SK-N-SH (cell line): Measurements from ENCODE around the gene PLEKHD1. TPM values are rescaled to one million over a fixed set of nuclear protein-coding genes. Genes with fewer than 3 reads are reported as not detected.
A peak's percentile ranks its signal among the peaks of the same experiment; 100 is the strongest.

ENCODE experiments used
- CTCF ChIA-PET: fragments of 300-600, 350-600 bp; formaldehyde crosslinking; extraction: SDS; loops from one replicate; lab custom pipeline; 2021; lab: Yijun Ruan, JAX
- POLR2A ChIA-PET: fragments of 350-600 bp; sonication (Branson Sonifier 250); formaldehyde crosslinking; extraction: SDS; loops from one replicate; lab custom pipeline; 2020; ENCODE audit warnings: antibody characterized with exemption, inconsistent platforms; lab: Yijun Ruan, JAX
- DNase-seq: peaks from one replicate; pipeline ENCODE4 v3.0.0; 2012
- H2AFZ ChIP-seq: fragments of 200-600 bp; sonication (generic); 2 replicates; pipeline ENCODE4 v1.8.1; 2016; ENCODE audit warnings: antibody characterized with exemption, mild to moderate bottlenecking, low read depth
- H3F3A ChIP-seq: fragments of 200-600 bp; sonication (generic); replicated peaks from 2 replicates; pipeline ENCODE3; 2016; ENCODE audit warnings: antibody characterized with exemption, mild to moderate bottlenecking; ENCODE audit not compliant: insufficient read depth
- H3K27ac ChIP-seq, 2 experiments: fragments of 200-500 bp in 1 of 2; fragments of 200-600 bp in 1 of 2; sonication (Bioruptor generic) in 1 of 2; sonication (generic), shearing (Covaris generic) in 1 of 2; 2 replicates each; pipeline versions ENCODE4 v1.5.1 to v1.6.1; 2014 to 2016; ENCODE audit warnings: low read depth in 2 of 2, inconsistent platforms in 1 of 2, low read length in 1 of 2, mild to moderate bottlenecking in 1 of 2, mixed read lengths in 1 of 2
- H3K27me3 ChIP-seq: fragments of 200-600 bp; sonication (generic), shearing (Covaris generic); 2 replicates; pipeline ENCODE4 v1.6.1; 2016; ENCODE audit warnings: mixed run types; ENCODE audit not compliant: insufficient read depth
- H3K36me3 ChIP-seq, 2 experiments: fragments of 200-500 bp in 1 of 2; fragments of 200-600 bp in 1 of 2; sonication (Bioruptor generic) in 1 of 2; sonication (generic) in 1 of 2; replicated peaks in 1 of 2; 2 replicates each; pipeline versions ENCODE3 to v1.5.1; 2014 to 2016; ENCODE audit warnings: low read length in 1 of 2, mild to moderate bottlenecking in 1 of 2; ENCODE audit not compliant: insufficient read depth in 2 of 2, control insufficient read depth in 1 of 2
- H3K4me1 ChIP-seq, 2 experiments: fragments of 200-500 bp in 1 of 2; fragments of 200-600 bp in 1 of 2; sonication (Bioruptor generic) in 1 of 2; sonication (generic), shearing (Covaris generic) in 1 of 2; 2 replicates each; pipeline versions ENCODE4 v1.5.1 to v1.6.1; 2014 to 2016; ENCODE audit warnings: low read depth in 1 of 2, low read length in 1 of 2, mixed run types in 1 of 2; ENCODE audit not compliant: insufficient read depth in 2 of 2, control insufficient read depth in 1 of 2
- H3K4me2 ChIP-seq: fragments of 200-600 bp; sonication (generic), shearing (Covaris generic); 2 replicates; pipeline ENCODE4 v1.6.1; 2017; ENCODE audit warnings: mixed run types
- H3K4me3 ChIP-seq, 2 experiments: fragments of 200-500 bp in 1 of 2; fragments of 200-600 bp in 1 of 2; sonication (Bioruptor generic) in 1 of 2; sonication (generic), shearing (Covaris generic) in 1 of 2; 2 replicates each; pipeline versions ENCODE4 v1.5.1 to v1.8.1; 2014 to 2016; ENCODE audit warnings: low read depth in 2 of 2, inconsistent platforms in 1 of 2, low read length in 1 of 2, mild to moderate bottlenecking in 1 of 2, mixed read lengths in 1 of 2, moderate library complexity in 1 of 2
- H3K79me2 ChIP-seq: fragments of 200-600 bp; sonication (generic); 2 replicates; pipeline ENCODE4 v1.8.1; 2017; ENCODE audit warnings: mild to moderate bottlenecking; ENCODE audit not compliant: insufficient read depth
- H3K9ac ChIP-seq: fragments of 200-600 bp; sonication (generic); 2 replicates; pipeline ENCODE4 v1.6.1; 2017; ENCODE audit warnings: mixed run types
- H3K9me2 ChIP-seq: fragments of 200-600 bp; sonication (generic); 2 replicates; pipeline ENCODE4 v1.6.1; 2017; ENCODE audit warnings: mixed run types
- H3K9me3 ChIP-seq: fragments of 200-600 bp; sonication (generic); 2 replicates; pipeline ENCODE4 v1.6.1; 2017; ENCODE audit warnings: mixed run types, mild to moderate bottlenecking, moderate library complexity
- H4K20me1 ChIP-seq: fragments of 200-600 bp; sonication (generic); 2 replicates; pipeline ENCODE4 v1.6.1; 2017; ENCODE audit warnings: mild to moderate bottlenecking, mixed run types; ENCODE audit not compliant: insufficient read depth
- CHD2 ChIP-seq: fragments of 150-350 bp; IDR thresholded peaks from 2 replicates; pipeline ENCODE4 v1.6.1; 2018; ENCODE audit warnings: low read length; ENCODE audit not compliant: partially characterized antibody
- ELF1 ChIP-seq: IDR thresholded peaks from 2 replicates; pipeline ENCODE4 v1.4.0; 2012
- EZH2phosphoT487 ChIP-seq: fragments of 200-600 bp; sonication (generic); IDR thresholded peaks from 2 replicates; pipeline ENCODE4 v1.6.1; 2017; ENCODE audit warnings: low read depth, mixed run types, mild to moderate bottlenecking, antibody characterized with exemption, moderate library complexity, borderline replicate concordance
- FOXJ3 ChIP-seq: sonication (generic); formaldehyde crosslinking; IDR thresholded peaks from 2 replicates; pipeline ENCODE4 v1.5.1; 2020; ENCODE audit warnings: mild to moderate bottlenecking, missing genetic modification reagents
- GABPA ChIP-seq: IDR thresholded peaks from 2 replicates; pipeline ENCODE4 v1.4.0; 2012; ENCODE audit warnings: low read depth, mild to moderate bottlenecking
- MXI1 ChIP-seq: IDR thresholded peaks from 2 replicates; pipeline ENCODE4 v1.6.1; 2012; ENCODE audit warnings: mild to moderate bottlenecking, low read depth, low read length, improper control_type of control experiment
- NFIC ChIP-seq: IDR thresholded peaks from 2 replicates; pipeline ENCODE4 v1.4.0; 2012; ENCODE audit warnings: borderline replicate concordance
- POLR2AphosphoS5 ChIP-seq: IDR thresholded peaks from 2 replicates; pipeline ENCODE4 v1.6.1; 2012; ENCODE audit warnings: low read depth, low read length
- RAD21 ChIP-seq: IDR thresholded peaks from 2 replicates; pipeline ENCODE4 v1.6.1; 2012; ENCODE audit warnings: mild to moderate bottlenecking, low read length
- RXRA ChIP-seq: IDR thresholded peaks from 2 replicates; pipeline ENCODE4 v1.4.0; 2012; ENCODE audit warnings: low read depth, mild to moderate bottlenecking, borderline replicate concordance
- SIN3A ChIP-seq: IDR thresholded peaks from 2 replicates; pipeline ENCODE4 v1.6.1; 2012; ENCODE audit warnings: low read depth, mild to moderate bottlenecking, low read length, moderate library complexity, borderline replicate concordance
- SMC3 ChIP-seq: IDR thresholded peaks from 2 replicates; pipeline ENCODE4 v1.6.1; 2012; ENCODE audit warnings: low read depth, low read length, improper control_type of control experiment
- TCF12 ChIP-seq: IDR thresholded peaks from 2 replicates; pipeline ENCODE4 v1.4.0; 2012
- TEAD4 ChIP-seq: IDR thresholded peaks from 2 replicates; pipeline ENCODE4 v1.4.0; 2012; ENCODE audit warnings: mild to moderate bottlenecking, borderline replicate concordance; ENCODE audit not compliant: insufficient read depth
- WGBS: methylation state at CpG from one replicate; pipeline ENCODE4 v1.1.6; 2017; ENCODE audit warnings: low lambda C conversion rate; 5-methylcytosine and 5-hydroxymethylcytosine counted together
- polyA plus RNA-seq, 3 experiments: library from polyadenylated mRNA; depleted of rRNA; stranded (reverse); fragments of >200 nt; gene quantifications; 2 replicates each; pipeline ENCODE4 v1.2.3, GENCODE V29; 2012
- TF ChIP-seq, protein P1 (sequence below): fragments of 200-600 bp; sonication (generic); IDR thresholded peaks from 2 replicates; pipeline ENCODE4 v1.6.1; 2017; ENCODE audit warnings: antibody characterized with exemption, mild to moderate bottlenecking, moderate library complexity
- TF ChIP-seq, protein P2 (sequence below): fragments of 150-350 bp; IDR thresholded peaks from 2 replicates; pipeline ENCODE4 v1.6.1; 2016; ENCODE audit warnings: mild to moderate bottlenecking, low read depth, low read length
- TF ChIP-seq, protein P3 (sequence below): fragments of 150-350 bp; IDR thresholded peaks from 2 replicates; pipeline ENCODE4 v1.6.1; 2017; ENCODE audit warnings: antibody characterized with exemption, low read length, low read depth, borderline replicate concordance
- TF ChIP-seq, protein P4 (sequence below): IDR thresholded peaks from 2 replicates; pipeline ENCODE4 v1.4.0; 2012; ENCODE audit warnings: low read depth, borderline replicate concordance

The PLEKHD1 gene
- polyA plus RNA-seq (2012; rRNA removed), result 0.03 and 0.05 TPM in 2 replicates
- 0.04 and 0.07 TPM in 2 replicates for polyA plus RNA-seq (2012; cell fraction: cytosol; rRNA removed)
- 0.31 and 0.33 TPM in 2 replicates for polyA plus RNA-seq (2012; cell fraction: nucleus; rRNA removed)

DNA sequence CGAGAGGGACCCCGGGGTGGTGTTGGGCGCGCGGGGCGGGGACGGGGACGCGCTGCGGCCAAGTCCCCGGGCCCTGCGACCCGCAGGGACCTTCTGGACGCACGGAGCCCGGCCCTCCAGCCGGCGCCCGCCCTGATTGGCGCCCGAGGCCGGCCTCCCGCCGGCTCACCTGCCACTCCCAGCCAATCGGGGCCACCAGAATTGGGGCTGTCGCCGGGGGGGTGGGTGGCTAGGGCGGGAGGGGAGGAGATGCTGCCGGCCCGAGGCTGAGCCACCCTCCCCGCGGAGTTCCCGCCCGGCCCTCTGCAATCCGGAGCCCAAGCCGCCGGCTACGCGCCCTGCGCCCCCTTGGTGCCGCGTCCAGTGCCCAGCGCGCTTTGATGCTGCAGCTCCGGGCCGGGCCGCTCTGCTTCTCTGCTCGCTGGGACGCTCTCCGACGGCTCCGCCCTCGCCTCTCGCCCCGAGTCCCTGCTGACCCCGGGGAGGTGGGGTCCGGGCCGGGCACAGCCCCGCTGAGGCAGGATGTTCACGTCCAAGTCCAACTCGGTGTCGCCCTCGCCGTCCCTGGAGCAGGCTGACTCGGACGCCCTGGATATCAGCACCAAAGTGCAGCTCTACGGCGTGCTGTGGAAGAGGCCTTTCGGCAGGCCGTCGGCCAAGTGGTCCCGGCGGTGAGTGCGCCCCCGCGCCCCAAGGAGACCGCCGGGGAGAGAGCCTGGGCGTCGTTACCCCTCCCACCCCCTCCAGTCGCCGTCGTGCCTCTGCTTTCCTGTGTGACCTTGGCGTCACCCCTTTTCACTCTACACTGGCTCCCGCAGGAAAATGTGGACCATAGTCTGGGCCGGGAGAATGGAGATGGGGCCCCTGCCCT lies at the start of gene PLEKHD1:
PLEKHD1 (plus strand) TSS at position 285 of the 871 bp plus-strand sequence; CDS start at position 523, 238 bp downstream.
- WGBS, result 9% methylated on average over 20 of the region's 86 CpGs
- Histone ChIP-seq H3K4me1 (peaks cover 0 to 26% of the 10 kb centered on the region in 2 experiments; a peak in 2 of 4 replicates), H3K4me2 (peak within 1 kb of the TSS; percentile 82)

DNA sequence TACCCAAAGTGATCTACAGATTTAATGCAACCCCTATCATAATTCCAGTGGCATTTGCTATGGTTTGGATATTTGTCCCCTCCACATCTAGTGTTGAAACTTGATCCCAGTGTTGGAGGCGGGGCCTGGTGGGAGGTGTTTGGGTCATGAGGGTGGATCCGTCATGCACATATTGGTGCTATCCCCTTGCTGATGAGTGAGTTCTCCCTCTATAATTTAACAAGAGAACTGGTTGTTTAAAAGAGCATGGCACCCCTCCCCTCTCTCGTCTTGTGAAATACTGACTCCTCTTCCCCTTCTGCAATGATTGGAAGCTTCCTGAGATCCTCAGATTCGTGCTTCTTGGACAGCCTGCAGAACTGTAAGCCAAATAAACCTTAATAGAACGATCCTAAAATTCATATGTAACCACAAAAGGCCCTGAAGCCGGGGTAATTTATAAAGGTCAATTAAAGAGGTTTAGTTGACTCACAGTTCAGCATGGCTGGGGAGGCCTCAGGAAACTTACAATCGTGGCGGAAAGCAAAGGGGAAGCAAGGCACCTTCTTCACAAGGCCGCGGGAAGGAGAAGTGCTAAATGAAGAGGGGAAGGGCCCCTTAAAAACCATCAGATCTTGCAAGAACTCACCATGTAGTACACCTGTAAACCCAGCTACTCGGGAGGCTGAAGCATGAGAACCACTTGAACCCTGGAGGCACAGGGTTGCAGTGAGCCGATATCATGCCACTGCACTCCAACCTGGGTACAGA lies 44.8 kb upstream of the PLEKHD1 start:
- POLR2A ChIA-PET, result no interaction called here
- WGBS, result 95% methylated on average over 11 of the region's 12 CpGs
- Histone ChIP-seq H3K9me2 (no peaks in the 10 kb centered on the region), H2AFZ (no peak overlapping the region), H3K27me3 (no peaks in the 10 kb centered on the region), H3K36me3 (peaks cover 14 to 16% of the 10 kb centered on the region in 2 experiments), H3K4me1 (peaks cover 0 to 5% of the 10 kb centered on the region in 2 experiments; a peak in 2 of 4 replicates), H3F3A (no peaks in the 10 kb centered on the region), H3K9me3 (no peaks in the 10 kb centered on the region)
- no peak for DNase-seq
- TF ChIP-seq SMC3, result no peak
- TF ChIP-seq, protein P1, sequence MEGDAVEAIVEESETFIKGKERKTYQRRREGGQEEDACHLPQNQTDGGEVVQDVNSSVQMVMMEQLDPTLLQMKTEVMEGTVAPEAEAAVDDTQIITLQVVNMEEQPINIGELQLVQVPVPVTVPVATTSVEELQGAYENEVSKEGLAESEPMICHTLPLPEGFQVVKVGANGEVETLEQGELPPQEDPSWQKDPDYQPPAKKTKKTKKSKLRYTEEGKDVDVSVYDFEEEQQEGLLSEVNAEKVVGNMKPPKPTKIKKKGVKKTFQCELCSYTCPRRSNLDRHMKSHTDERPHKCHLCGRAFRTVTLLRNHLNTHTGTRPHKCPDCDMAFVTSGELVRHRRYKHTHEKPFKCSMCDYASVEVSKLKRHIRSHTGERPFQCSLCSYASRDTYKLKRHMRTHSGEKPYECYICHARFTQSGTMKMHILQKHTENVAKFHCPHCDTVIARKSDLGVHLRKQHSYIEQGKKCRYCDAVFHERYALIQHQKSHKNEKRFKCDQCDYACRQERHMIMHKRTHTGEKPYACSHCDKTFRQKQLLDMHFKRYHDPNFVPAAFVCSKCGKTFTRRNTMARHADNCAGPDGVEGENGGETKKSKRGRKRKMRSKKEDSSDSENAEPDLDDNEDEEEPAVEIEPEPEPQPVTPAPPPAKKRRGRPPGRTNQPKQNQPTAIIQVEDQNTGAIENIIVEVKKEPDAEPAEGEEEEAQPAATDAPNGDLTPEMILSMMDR, result no peak
- no peak for TF ChIP-seq RXRA
- TF ChIP-seq EZH2phosphoT487, result no peak
- TF ChIP-seq, protein P2, sequence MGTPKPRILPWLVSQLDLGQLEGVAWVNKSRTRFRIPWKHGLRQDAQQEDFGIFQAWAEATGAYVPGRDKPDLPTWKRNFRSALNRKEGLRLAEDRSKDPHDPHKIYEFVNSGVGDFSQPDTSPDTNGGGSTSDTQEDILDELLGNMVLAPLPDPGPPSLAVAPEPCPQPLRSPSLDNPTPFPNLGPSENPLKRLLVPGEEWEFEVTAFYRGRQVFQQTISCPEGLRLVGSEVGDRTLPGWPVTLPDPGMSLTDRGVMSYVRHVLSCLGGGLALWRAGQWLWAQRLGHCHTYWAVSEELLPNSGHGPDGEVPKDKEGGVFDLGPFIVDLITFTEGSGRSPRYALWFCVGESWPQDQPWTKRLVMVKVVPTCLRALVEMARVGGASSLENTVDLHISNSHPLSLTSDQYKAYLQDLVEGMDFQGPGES, result no peak
- TF ChIP-seq TEAD4, result no peak
- TF ChIP-seq MXI1, result no peak
- TF ChIP-seq FOXJ3 (CRISPR knock-in tag), result no peak
- TF ChIP-seq GABPA, result no peak
- TF ChIP-seq, protein P3, sequence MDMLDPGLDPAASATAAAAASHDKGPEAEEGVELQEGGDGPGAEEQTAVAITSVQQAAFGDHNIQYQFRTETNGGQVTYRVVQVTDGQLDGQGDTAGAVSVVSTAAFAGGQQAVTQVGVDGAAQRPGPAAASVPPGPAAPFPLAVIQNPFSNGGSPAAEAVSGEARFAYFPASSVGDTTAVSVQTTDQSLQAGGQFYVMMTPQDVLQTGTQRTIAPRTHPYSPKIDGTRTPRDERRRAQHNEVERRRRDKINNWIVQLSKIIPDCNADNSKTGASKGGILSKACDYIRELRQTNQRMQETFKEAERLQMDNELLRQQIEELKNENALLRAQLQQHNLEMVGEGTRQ, result no peak
- TF ChIP-seq NFIC, result no peak
- TF ChIP-seq, protein P4, sequence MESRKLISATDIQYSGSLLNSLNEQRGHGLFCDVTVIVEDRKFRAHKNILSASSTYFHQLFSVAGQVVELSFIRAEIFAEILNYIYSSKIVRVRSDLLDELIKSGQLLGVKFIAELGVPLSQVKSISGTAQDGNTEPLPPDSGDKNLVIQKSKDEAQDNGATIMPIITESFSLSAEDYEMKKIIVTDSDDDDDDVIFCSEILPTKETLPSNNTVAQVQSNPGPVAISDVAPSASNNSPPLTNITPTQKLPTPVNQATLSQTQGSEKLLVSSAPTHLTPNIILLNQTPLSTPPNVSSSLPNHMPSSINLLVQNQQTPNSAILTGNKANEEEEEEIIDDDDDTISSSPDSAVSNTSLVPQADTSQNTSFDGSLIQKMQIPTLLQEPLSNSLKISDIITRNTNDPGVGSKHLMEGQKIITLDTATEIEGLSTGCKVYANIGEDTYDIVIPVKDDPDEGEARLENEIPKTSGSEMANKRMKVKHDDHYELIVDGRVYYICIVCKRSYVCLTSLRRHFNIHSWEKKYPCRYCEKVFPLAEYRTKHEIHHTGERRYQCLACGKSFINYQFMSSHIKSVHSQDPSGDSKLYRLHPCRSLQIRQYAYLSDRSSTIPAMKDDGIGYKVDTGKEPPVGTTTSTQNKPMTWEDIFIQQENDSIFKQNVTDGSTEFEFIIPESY, result no peak
- TF ChIP-seq, all 33 proteins: peak for 0
- H3K27ac ChIP-seq, result no peak overlapping the region
- peaks cover 14% of the 10 kb centered on the region for H4K20me1 ChIP-seq
- no peak overlapping the region for H3K9ac ChIP-seq
- CTCF ChIA-PET, result interaction anchor here (1.2 kb wide), 1 partner anchor 15 kb away, joined by 3 read pairs; no protein-coding TSS in a partner anchor
- peaks cover 52% of the 10 kb centered on the region for H3K79me2 ChIP-seq
- no peak overlapping the region for H3K4me3 ChIP-seq
- no peak overlapping the region for H3K4me2 ChIP-seq

More for the DNA sequence above, at the start of gene PLEKHD1:
- TF ChIP-seq CHD2, result no peak
- no peak for TF ChIP-seq POLR2AphosphoS5
- TF ChIP-seq SIN3A, result no peak
- TF ChIP-seq TCF12, result no peak
- TF ChIP-seq ELF1, result no peak
- no peak for TF ChIP-seq RAD21
- TF ChIP-seq GABPA, result no peak
- no peak within 1 kb of the TSS for H3K9ac ChIP-seq
- H3K79me2 ChIP-seq, result no peaks in the 10 kb centered on the region
- POLR2A ChIA-PET, result no interaction called here
- H4K20me1 ChIP-seq, result no peaks in the 10 kb centered on the region
- H3K27ac ChIP-seq, result no peak within 1 kb of the TSS
- H3K9me3 ChIP-seq, result no peaks in the 10 kb centered on the region
- no peaks in the 10 kb centered on the region for H3K36me3 ChIP-seq
- CTCF ChIA-PET, result interaction anchor here (0.7 to 3.2 kb wide), 6 partner anchors 19 to 575 kb away, joined by 3 to 14 read pairs (median 6); partner anchors contain the start of gene CCDC177
- H3F3A ChIP-seq, result no peaks in the 10 kb centered on the region
- H2AFZ ChIP-seq, result peak within 1 kb of the TSS; percentile 16; the same call in 1 of the 2 replicates
- peak; percentile 87 for DNase-seq
- H3K4me3 ChIP-seq, result peak within 1 kb of the TSS; percentile 48 to 54
- no peaks in the 10 kb centered on the region for H3K9me2 ChIP-seq
- peaks cover 37% of the 10 kb centered on the region for H3K27me3 ChIP-seq
